NT2/D1 (cell line): Measurements from ENCODE around the gene CBR4.

Experiments
- DNase-seq: peaks from one replicate; pipeline ENCODE4 v3.0.0-alpha.2; 2011; ENCODE audit warnings: low read depth, low spot score
- H3K27me3 ChIP-seq: 2 replicates; pipeline ENCODE4 v1.6.0; 2011; ENCODE audit warnings: mild to moderate bottlenecking; ENCODE audit not compliant: insufficient read length, insufficient read depth
- H3K36me3 ChIP-seq: 2 replicates; pipeline ENCODE4 v1.6.1; 2011; ENCODE audit warnings: mild to moderate bottlenecking, low read length, mixed read lengths; ENCODE audit not compliant: insufficient read depth, insufficient read length
- H3K4me1 ChIP-seq: 2 replicates; pipeline ENCODE4 v1.5.1; 2011; ENCODE audit not compliant: insufficient read depth, insufficient read length
- H3K4me3 ChIP-seq: 2 replicates; pipeline ENCODE4 v1.5.1; 2011; ENCODE audit warnings: low read depth; ENCODE audit not compliant: insufficient read length
- H3K9ac ChIP-seq: 2 replicates; pipeline ENCODE4 v1.6.0; 2011; ENCODE audit warnings: low read depth; ENCODE audit not compliant: insufficient read length
- H3K9me3 ChIP-seq: 2 replicates; pipeline ENCODE4 v1.5.1; 2011; ENCODE audit warnings: mild to moderate bottlenecking, low read length; ENCODE audit not compliant: insufficient read depth
- SUZ12 ChIP-seq: IDR thresholded peaks from 2 replicates; pipeline ENCODE4 v1.6.1; 2011; ENCODE audit not compliant: insufficient read length, insufficient read depth; ENCODE audit errors: extremely low read depth
- YY1 ChIP-seq: IDR thresholded peaks from 2 replicates; pipeline ENCODE4 v1.6.1; 2011; ENCODE audit not compliant: insufficient read length, insufficient read depth
- ZNF274 ChIP-seq: IDR thresholded peaks from 2 replicates; pipeline ENCODE4 v1.6.1; 2011; ENCODE audit warnings: mild to moderate bottlenecking, low read depth, low read length

The CBR4 gene

DNA sequence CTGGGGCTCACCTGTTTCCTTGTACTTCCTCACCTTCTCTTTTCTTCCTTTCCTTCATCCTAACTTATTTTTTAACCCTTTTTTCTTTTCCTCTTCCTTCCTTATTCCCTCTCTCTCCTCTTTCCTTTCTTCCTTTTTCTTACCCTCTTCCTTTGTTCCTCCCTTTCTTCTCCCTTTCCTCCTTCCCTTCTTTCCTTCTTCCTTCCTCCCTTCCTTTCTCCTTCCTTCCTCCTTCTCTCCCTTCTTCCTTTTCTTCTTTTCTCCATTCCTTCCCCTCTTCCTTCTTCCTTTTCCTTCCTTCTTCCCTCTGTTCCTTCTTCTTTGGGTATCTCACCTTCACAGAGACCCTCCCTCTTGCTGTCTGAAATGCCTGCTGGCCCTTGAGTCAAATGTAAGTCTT is 22.1 kb upstream of the CBR4 start:
- Histone ChIP-seq H3K9me3 (no peaks in the 10 kb centered on the region), H3K4me1 (no peaks in the 10 kb centered on the region), H3K36me3 (no peaks in the 10 kb centered on the region), H3K4me3 (no peak overlapping the region), H3K9ac (no peak overlapping the region), H3K27me3 (no peaks in the 10 kb centered on the region)
- DNase-seq: no peak
- TF ChIP-seq SUZ12 (no peak), ZNF274 (no peak), YY1 (no peak)

DNA sequence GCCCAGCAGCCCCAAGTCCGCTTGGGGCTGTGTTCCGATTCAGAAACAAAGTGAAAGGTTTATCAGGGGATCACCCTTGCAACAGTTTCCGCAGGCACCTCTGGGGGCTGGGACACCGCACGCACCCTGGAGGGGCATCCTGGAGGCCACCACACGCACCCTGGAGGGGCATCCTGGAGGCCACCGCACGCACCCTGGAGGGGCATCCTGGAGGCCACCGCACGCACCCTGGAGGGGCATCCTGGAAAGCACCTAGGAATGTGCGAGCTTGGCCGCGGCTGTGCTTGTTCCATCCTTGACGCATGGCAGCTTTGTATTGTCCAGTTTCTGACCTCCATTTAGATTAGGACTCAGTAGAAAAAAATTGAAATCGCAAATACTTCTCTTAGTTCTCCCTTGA is 21.3 kb upstream of the CBR4 start:
- no peak for TF ChIP-seq YY1
- TF ChIP-seq SUZ12: no peak
- TF ChIP-seq ZNF274: no peak
- Histone ChIP-seq H3K4me3 (no peak overlapping the region), H3K9me3 (no peaks in the 10 kb centered on the region), H3K27me3 (no peaks in the 10 kb centered on the region), H3K4me1 (no peaks in the 10 kb centered on the region), H3K36me3 (no peaks in the 10 kb centered on the region), H3K9ac (no peak overlapping the region)
- no peak for DNase-seq

DNA sequence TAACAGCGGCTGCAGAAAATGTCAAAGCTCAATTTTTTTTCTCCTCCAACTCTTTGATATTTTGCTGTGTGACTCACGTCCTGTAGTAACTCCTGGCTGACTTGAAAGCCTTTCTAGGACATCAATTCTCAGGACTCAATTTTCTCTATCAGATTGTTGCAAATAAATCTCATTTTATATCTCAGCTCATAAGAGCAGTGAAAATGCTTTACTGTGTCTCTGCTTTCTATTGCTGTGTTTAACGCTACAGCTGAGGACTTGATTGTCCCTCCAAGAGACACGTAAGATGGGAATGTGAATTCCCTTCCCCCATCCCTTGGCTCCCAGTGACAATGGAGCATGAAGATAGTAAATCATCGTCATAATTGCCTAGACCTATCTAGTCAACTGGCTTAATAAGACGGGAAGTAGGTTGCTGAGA is 20.5 kb upstream of the CBR4 start:
- Histone ChIP-seq H3K4me3 (no peak overlapping the region), H3K27me3 (no peaks in the 10 kb centered on the region), H3K36me3 (no peaks in the 10 kb centered on the region), H3K9ac (no peak overlapping the region), H3K4me1 (no peaks in the 10 kb centered on the region), H3K9me3 (no peaks in the 10 kb centered on the region)
- DNase-seq: no peak
- no peak for TF ChIP-seq SUZ12
- TF ChIP-seq ZNF274: no peak
- no peak for TF ChIP-seq YY1

DNA sequence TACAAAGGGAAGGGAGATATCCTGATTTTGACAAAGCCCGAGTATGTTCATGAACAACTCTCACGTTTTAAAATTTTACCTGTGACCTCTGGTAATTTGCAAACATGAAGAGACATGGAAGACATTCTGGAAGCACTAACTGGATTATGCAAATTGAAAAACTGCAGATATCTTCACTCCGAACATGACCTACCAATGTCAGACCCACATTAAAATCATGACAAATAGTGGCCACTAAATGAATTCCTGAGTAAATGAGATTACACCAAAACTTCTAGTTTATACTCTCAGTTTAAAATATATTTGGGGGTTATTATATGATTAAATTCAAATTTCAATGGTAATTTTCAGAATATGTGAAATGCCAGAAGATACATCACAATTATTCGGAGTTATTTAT is 19.9 kb upstream of the CBR4 start:
- Histone ChIP-seq H3K9ac (no peak overlapping the region), H3K4me1 (no peaks in the 10 kb centered on the region), H3K36me3 (no peaks in the 10 kb centered on the region)

DNA sequence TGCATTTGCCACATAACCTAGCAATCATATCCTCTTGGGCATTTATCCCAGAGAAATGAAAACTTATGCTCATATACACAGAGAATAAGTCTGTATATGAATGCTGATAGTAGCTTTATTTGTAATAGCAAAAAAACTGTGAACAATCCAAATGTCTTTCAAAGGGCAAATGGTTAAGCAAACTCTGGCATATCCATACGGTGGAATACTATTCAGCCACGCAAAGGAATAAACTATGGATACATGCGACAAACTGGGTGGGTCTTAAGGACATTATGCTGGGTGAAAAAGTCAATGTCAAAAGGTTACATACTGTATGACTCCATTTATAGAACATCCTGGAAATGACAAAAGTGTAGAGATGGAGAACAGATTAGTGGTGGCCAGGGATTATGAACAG is 17.6 kb upstream of the CBR4 start:
- DNase-seq: no peak
- Histone ChIP-seq H3K36me3 (no peaks in the 10 kb centered on the region), H3K4me3 (no peak overlapping the region), H3K4me1 (no peaks in the 10 kb centered on the region), H3K9me3 (no peaks in the 10 kb centered on the region), H3K9ac (no peak overlapping the region), H3K27me3 (no peaks in the 10 kb centered on the region)
- TF ChIP-seq SUZ12 (no peak), YY1 (no peak), ZNF274 (no peak)

More for the DNA sequence above, 19.9 kb upstream of the CBR4 start:
- TF ChIP-seq YY1: no peak
- TF ChIP-seq ZNF274: no peak
- TF ChIP-seq SUZ12: no peak
- Histone ChIP-seq H3K4me3 (no peak overlapping the region), H3K27me3 (no peaks in the 10 kb centered on the region), H3K9me3 (no peaks in the 10 kb centered on the region)
- no peak for DNase-seq

DNA sequence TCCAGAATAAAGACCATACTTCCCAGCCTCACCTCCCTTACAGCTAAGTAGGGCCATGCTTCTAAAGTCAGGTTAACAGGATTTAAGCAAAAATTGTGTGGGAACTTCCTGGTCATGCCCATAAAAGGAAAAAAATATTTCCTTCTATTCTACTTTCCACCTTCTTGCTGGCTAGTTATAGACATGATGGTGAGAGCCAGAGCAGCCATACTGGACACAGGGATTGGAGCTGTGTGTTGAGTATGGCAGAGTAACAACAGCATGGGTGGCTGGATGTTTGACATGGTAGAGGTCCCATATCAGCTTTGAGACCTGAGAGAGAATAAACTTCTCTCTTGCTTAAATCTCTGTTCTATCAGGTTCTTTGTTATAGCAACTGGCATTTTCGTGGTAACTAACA is 15.1 kb upstream of the CBR4 start:
- no peak for TF ChIP-seq SUZ12
- no peak for TF ChIP-seq ZNF274
- no peak for TF ChIP-seq YY1
- Histone ChIP-seq H3K4me3 (no peak overlapping the region), H3K4me1 (no peaks in the 10 kb centered on the region), H3K36me3 (no peaks in the 10 kb centered on the region), H3K9ac (no peak overlapping the region), H3K9me3 (no peaks in the 10 kb centered on the region), H3K27me3 (no peaks in the 10 kb centered on the region)
- DNase-seq: no peak

DNA sequence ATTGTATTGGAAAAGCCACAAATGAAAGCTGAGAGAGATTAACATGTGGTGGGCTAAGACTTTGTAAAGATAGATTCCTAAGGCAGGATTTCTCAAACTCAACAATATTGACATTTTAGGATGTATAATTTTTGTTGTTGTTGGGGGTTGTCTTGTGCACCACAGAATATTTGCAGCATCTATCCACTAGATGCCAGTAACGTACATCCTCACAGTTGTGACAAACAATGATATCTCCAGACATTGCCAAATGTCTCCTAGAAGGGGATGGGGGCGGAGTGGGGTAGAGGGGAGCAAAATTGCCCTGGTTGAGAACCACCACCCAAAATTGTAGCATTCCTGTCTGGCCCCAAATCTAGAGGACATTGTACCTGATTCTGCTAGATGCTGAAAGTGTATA is 14.7 kb upstream of the CBR4 start:
- no peak overlapping the region for H3K4me3 ChIP-seq
- no peak for TF ChIP-seq SUZ12
- no peak for TF ChIP-seq YY1
- no peak for TF ChIP-seq ZNF274
- H3K27me3 ChIP-seq: no peaks in the 10 kb centered on the region
- no peaks in the 10 kb centered on the region for H3K36me3 ChIP-seq
- no peak overlapping the region for H3K9ac ChIP-seq
- H3K4me1 ChIP-seq: no peaks in the 10 kb centered on the region
- no peaks in the 10 kb centered on the region for H3K9me3 ChIP-seq
- DNase-seq: no peak

DNA sequence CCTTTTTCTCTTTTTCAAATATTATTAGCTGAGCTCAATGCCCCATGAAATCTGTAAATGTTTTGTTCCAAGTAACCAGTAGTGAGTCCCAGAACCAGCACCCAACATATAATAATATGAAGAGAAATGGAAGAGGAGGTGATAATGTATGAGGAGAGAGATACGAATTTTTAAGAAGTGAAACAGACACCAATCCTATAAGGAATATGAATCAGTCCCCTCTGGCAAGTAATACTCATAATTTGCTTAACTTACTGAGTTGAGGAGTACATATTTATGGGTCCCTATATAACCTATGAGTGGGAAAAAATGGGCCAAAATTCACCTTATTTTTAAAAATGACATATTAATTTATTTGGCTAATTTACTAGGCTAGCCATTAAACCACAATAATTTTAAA is 8.4 kb upstream of the CBR4 start:
- TF ChIP-seq SUZ12 (no peak), ZNF274 (no peak), YY1 (no peak)
- DNase-seq: no peak
- no peaks in the 10 kb centered on the region for H3K27me3 ChIP-seq
- H3K4me3 ChIP-seq: no peak overlapping the region
- H3K36me3 ChIP-seq: no peaks in the 10 kb centered on the region
- H3K4me1 ChIP-seq: no peaks in the 10 kb centered on the region
- H3K9me3 ChIP-seq: no peaks in the 10 kb centered on the region
- no peak overlapping the region for H3K9ac ChIP-seq
